HepG2 (cell line): ENCODE data around the gene IFT57. TPM values are rescaled to one million over a fixed set of nuclear protein-coding genes. Genes with fewer than 3 reads are reported as not detected.

Source experiments
- AKNA ChIP-seq: sonication (generic); formaldehyde crosslinking; IDR thresholded peaks from 2 replicates; pipeline ENCODE4 v1.4.0; 2020; ENCODE audit warnings: missing genetic modification reagents, borderline replicate concordance
- BHLHE40 ChIP-seq: IDR thresholded peaks from 2 replicates; pipeline ENCODE4 v1.6.1; 2011; ENCODE audit warnings: low read length, improper control_type of control experiment
- GTF3A ChIP-seq: sonication (generic); formaldehyde crosslinking; conservative IDR thresholded peaks from 2 replicates; pipeline ENCODE4 v1.4.0; 2020; ENCODE audit warnings: mild to moderate bottlenecking, missing genetic modification reagents
- TP53 ChIP-seq: sonication (generic); formaldehyde crosslinking; conservative IDR thresholded peaks from 2 replicates; pipeline ENCODE4 v1.4.0; 2020; ENCODE audit warnings: missing genetic modification reagents
- ZNF335 ChIP-seq: sonication (generic); formaldehyde crosslinking; IDR thresholded peaks from 2 replicates; pipeline ENCODE4 v1.4.0; 2020; ENCODE audit warnings: missing genetic modification reagents
- ZNF576 ChIP-seq: sonication (generic); formaldehyde crosslinking; IDR thresholded peaks from 2 replicates; pipeline ENCODE4 v1.4.0; 2020; ENCODE audit warnings: mild to moderate bottlenecking, missing genetic modification reagents
- polyA plus RNA-seq, 8 experiments: library from polyadenylated mRNA; depleted of rRNA in 3 of 8; stranded (reverse) in 7 of 8; unstranded in 1 of 8; fragments of >200 nt; fragmentation: Illumina TruSeq in 4 of 8; extraction: Trizol in 4 of 8; gene quantifications; 2 replicates each; pipeline versions ENCODE4 v1.2.1 to v1.2.3, GENCODE V29; 2011 to 2016; ENCODE audit warnings: low read depth in 4 of 8, missing spikeins in 1 of 8, mixed read lengths in 1 of 8; ENCODE audit not compliant: insufficient read depth in 1 of 8
- total RNA-seq, 5 experiments: library from RNA; depleted of rRNA; stranded (reverse); fragments of >200 nt; fragmentation: Illumina TruSeq; extraction: Trizol; gene quantifications; 2 replicates each; pipeline ENCODE4 v1.2.3, GENCODE V29; 2016; ENCODE audit warnings: low read depth in 1 of 5
- TF ChIP-seq, protein P1 (sequence below): sonication (generic); formaldehyde crosslinking; IDR thresholded peaks from 2 replicates; pipeline ENCODE4 v1.5.0; 2020; ENCODE audit warnings: mild to moderate bottlenecking, missing genetic modification reagents

Gene IFT57
- total and polyA plus RNA-seq, 2 of the 13 experiments (the other 11 are each of a cell fraction or from before 2014, with no cell fraction given) = 5.5 to 14.5 TPM

DNA sequence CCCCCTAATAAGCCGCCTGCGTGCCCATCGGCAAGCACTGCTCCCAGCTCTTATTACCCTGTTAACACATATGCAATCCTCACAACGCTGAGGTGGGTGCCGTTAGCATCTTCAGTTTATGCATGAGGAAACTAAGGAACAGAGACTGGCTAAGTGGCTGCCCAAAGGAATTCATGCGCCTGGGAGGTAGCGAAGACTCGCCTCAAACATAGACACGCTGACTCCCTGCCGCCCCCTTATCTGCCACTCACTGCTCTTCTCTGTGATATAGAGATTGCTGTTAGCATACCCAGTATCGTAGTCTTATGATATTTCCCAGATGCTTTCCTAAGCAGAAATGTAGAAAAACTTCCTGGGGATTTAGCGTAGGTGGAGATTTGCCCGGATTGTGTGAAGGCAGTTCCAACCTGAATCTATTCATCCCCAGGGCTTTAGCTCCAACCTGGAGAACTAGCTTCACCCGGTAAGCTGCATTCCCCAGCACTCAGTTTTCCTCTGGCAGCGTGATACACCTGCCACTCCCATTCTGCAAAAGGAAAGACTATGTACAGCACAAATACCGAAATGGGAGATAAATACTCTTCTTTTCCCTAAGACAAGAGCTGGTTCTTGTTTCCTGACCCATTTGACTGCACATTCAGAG is 107.7 kb downstream of the IFT57 start (continued):
- TF ChIP-seq, protein P1, sequence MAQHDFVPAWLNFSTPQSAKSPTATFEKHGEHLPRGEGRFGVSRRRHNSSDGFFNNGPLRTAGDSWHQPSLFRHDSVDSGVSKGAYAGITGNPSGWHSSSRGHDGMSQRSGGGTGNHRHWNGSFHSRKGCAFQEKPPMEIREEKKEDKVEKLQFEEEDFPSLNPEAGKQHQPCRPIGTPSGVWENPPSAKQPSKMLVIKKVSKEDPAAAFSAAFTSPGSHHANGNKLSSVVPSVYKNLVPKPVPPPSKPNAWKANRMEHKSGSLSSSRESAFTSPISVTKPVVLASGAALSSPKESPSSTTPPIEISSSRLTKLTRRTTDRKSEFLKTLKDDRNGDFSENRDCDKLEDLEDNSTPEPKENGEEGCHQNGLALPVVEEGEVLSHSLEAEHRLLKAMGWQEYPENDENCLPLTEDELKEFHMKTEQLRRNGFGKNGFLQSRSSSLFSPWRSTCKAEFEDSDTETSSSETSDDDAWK = no peak
- TF ChIP-seq ZNF335 (CRISPR knock-in tag) (no peak), GTF3A (CRISPR knock-in tag) (no peak), TP53 (no peak), ZNF576 (no peak), BHLHE40 (no peak), AKNA (CRISPR knock-in tag) (no peak)
- TF ChIP-seq, all 625 proteins: peak for 0
